Activated gamma-delta T cell treated with Interleukin-2 at 50 U/mL for 16 hours (primary cell): ENCODE results near the gene CACNA1E.

Source experiments
- DNase-seq: peaks from one replicate; pipeline ENCODE4 v3.0.0-alpha.2; 2020

CACNA1E gene

DNA sequence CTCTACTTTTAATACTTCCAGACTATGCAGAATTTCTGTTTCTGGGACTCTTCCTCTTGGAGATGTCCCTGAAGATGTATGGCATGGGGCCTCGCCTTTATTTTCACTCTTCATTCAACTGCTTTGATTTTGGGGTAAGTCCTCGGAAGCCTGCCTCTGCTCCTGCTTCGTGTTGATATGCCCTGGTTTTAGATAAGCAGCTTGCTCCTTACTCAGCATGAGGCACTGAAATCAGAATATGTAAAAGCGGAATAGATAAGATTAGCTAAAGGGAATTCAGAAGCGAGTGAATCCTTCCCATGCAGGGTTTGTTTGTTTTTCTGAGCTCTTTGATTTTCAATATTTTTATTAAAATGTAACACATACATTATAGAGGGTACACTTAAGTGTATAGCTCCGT, 234.7 kb downstream of the CACNA1E start:
- no peak for DNase-seq

- no peak for DNase-seq
Observed at GRCh38 chr1:181726320-181727012, 243.1 kb downstream of the CACNA1E start.

GRCh38 chr1:181730606-181731005, 247.3 kb downstream of the CACNA1E start:
- DNase-seq: no peak

DNA sequence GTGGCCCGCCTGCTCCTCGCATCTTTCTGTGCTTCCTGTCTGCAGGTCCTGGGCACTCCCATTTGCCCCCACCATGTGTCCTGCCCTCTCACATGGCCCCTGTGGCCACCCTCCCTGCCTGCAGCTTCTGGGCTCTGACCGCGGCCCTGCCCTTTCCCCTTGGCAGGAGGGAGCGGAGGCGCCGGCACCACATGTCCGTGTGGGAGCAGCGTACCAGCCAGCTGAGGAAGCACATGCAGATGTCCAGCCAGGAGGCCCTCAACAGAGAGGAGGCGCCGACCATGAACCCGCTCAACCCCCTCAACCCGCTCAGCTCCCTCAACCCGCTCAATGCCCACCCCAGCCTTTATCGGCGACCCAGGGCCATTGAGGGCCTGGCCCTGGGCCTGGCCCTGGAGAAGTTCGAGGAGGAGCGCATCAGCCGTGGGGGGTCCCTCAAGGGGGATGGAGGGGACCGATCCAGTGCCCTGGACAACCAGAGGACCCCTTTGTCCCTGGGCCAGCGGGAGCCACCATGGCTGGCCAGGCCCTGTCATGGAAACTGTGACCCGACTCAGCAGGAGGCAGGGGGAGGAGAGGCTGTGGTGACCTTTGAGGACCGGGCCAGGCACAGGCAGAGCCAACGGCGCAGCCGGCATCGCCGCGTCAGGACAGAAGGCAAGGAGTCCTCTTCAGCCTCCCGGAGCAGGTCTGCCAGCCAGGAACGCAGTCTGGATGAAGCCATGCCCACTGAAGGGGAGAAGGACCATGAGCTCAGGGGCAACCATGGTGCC, 249.1 kb downstream of the CACNA1E start:
- DNase-seq: no peak

DNA sequence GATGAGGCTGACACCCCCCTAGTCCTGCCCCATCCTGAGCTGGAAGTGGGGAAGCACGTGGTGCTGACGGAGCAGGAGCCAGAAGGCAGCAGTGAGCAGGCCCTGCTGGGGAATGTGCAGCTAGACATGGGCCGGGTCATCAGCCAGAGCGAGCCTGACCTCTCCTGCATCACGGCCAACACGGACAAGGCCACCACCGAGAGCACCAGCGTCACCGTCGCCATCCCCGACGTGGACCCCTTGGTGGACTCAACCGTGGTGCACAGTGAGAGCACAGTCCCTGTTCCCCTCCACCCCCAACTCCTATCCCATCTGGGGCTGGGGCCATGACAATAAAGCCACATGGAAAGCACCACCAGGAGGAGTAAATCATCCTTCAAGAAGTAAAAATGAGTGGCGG, 250.2 kb downstream of the CACNA1E start:
- no peak for DNase-seq

DNA sequence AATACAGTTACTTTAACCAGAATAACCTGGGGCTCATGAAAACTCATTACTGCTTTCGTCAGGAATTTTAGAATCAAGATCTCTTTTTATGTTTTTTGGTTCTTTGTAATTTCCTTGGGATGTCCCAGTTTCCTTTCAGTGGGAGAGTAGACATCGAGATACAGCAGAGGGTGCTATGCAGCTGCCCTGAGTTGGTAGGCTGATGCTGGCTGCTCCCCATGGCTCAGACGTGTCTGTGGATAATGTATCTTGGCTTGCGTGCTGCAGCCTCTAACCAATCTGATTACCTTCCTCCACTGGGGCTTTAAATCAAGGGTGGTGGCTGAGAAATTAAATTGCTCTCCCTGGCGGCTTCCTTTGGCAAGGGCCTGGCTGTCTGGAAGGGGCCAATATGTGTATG, 253.7 kb downstream of the CACNA1E start:
- DNase-seq: no peak

- no peak for DNase-seq
Observed at GRCh38 chr1:181739214-181739613, 255.9 kb downstream of the CACNA1E start.

DNA sequence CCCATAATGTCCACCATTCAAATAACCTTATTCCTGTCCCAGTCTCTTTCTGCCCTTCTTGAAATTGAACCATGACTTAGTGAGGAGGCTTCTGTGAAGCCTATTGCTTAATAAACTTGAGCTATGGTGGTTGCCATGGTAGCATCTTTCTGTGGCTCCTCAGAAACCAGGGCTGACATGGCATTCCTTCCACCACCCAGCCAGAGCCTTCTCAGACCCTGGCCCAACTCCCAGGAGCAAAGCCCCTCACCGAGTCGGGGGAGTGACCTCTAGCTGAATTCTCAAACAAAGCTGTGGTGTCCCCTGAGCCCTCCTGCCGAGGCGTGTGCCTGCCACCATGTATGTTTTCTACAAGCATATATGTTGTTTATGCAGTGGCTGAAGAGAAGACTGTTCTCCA, 259.1 kb downstream of the CACNA1E start:
- DNase-seq: no peak

DNA sequence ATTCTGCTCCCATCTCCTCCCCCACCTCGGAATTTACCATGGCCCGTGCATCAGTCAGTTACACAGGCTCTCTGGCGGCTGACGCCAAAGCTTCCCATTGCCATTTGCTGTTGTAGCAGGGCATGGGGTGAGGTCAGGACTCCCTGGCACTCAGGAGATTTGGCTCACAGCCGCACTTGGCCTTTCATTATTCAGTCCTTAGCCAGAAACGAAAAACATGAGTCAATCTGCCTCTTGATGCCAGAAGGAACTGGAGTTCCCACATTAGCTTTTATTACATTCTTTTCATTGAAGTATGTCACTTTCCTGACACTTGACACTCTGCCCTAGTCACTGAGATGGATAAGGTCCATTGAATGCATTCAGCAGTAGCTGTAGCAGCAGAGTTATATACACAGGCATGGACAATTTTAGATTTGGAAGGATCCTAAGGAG, 260.6 kb downstream of the CACNA1E start:
- no peak for DNase-seq

GRCh38 chr1:181746224-181746623, 262.9 kb downstream of the CACNA1E start:
- DNase-seq: no peak

GRCh38 chr1:181748013-181748412, 264.7 kb downstream of the CACNA1E start:
- DNase-seq: no peak

DNA sequence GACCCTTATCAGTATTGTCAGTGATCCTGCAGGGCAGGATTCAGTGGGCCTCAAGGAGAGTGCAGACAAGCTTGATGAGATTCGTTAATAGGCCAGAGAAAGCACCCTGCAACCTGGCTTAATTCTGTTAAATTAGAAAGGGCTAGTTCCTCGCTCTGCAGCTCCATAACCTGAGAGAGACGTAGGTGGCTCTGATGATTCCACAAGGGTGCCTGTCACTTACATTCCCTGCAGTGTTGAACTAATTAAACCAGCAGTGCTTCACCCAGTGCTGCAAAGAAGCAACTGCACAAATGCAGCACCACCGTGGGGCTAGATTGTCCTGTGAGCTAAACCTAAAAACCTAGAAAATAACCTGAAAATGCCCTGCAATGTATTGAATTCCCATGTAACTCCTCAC, 270.8 kb downstream of the CACNA1E start:
- DNase-seq: no peak

- no peak for DNase-seq
Observed at GRCh38 chr1:181759481-181759880, 276.2 kb downstream of the CACNA1E start.

- no peak for DNase-seq
Observed at GRCh38 chr1:181763736-181764135, 280.4 kb downstream of the CACNA1E start.

- no peak for DNase-seq
Observed at GRCh38 chr1:181765451-181766026, 282.2 kb downstream of the CACNA1E start.

DNA sequence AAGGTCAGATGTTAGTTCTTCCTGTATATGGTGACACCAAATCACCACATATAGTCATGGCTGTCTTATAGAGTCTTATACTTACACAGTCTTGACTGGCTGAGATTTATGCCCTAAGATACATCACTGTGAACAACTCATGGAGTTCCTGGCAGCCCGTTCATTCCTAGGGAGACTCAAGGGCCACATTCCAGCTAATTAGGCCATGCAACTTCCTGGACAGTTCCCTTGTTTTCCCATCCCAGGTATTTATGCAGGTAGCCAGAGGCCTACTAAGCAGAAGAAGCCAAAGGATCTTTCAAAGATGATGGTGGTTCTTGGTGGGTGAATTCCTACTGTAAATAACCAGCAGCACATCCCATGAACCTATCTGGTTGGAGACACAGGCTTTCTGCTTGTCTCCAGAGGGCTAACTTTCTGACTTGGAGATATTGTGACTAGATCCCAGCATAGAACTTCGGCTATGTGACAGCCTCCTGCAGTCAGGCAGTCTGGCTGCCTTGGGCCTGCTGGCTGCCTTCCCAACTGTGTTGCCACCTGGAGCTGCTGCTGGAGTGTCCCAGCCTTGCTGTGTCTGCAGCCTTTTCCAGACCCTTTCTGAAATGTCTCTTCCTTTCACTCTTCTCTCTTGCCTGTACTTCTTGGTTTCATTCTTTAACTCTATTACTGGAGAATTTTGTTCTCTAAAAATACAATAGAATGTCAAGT, 283.8 kb downstream of the CACNA1E start:
- no peak for DNase-seq

DNA sequence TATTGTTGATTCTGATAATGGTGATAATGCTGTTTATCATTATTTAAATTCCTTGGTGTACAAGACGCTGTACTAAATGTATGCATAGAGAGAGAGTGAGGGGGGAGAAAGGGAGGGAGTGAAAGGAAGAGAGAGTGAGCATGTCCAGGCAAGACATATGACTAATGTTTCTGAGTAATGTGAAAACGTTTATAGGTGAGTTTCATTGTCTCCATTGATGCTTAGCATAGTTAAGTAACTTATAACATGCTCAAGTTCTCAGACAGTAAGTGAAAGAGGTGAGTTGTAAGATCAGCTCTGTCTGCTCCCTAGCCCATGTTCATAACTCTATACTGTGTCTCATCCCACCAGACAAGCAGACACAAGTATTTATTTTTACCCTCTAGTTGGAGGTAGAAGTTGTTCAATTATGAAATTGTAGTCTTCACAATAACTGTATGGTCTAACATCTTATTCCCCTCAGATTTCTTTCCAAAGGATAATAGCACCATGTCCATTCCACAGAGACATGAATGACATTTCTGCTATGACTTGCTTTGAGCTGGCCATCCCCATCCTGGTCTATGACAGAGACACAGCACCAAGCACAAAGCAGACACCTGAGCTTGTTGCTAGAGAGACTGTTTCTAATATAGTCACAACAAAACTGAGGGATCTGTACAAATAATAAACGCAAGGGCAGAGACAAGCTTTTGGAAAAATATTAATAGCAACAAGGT, 285.1 kb downstream of the CACNA1E start:
- DNase-seq: no peak

GRCh38 chr1:181768930-181769280, 285.6 kb downstream of the CACNA1E start:
- no peak for DNase-seq

DNA sequence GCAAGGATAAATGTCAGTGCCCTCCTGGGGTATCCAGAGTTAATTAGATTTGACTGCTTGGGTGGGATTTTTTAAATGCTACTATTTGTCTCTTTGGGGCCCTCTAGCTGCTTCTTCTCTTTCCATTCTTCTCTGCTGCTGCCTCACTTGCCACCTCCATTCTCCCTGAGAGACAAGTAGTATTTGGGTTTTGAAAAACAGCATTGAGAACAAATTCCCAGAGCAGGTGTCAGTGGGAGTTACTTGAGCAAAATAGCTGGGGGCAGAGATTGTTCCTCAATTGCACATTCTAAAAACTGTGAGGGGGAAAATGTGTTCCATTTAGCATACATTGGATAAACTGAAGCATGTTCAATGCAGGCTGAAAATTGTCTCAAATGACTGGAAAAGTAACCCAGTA, 286.5 kb downstream of the CACNA1E start:
- DNase-seq: no peak

- DNase-seq: no peak
Observed at GRCh38 chr1:181772714-181773113, 289.4 kb downstream of the CACNA1E start.

DNA sequence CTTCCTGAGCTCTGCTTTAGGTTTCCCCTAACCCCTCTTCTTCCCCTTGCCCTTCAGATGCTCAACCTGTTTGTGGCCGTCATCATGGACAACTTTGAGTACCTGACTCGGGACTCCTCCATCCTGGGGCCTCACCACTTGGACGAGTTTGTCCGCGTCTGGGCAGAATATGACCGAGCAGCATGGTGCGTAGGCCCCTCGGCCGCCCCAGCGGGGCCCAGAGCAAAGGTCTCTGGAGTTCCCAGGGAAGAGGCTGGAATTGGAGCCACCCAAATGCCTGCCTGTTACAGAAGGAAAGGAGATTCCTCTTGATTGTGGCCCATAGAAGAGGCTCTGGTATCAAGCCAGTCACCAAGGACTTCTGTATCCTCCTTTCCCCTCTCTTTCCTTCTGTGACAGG, 292.7 kb downstream of the CACNA1E start:
- no peak for DNase-seq

- no peak for DNase-seq
Observed at GRCh38 chr1:181777286-181777685, 294.0 kb downstream of the CACNA1E start.

DNA sequence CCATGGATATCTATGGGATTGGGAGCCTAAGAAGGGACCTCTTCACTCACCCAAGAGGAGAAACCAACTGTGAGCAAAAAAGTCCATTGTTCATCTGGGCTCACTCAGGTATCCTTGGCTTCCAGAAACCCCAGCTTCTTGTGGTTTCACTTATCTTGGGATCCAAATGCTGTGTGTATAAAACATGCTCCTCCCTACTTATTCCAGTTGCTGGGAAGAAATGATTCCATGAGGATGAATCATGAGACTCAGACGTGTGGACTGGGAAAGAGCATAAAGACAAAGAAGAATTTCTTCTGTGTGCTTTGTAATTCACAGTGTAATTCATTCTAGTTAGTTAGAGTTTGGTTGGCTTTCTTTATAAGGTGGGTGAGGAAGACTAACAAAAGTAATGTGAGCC, 294.5 kb downstream of the CACNA1E start:
- no peak for DNase-seq
